WTC11 (cell line): ENCODE measurements around the gene PPP1R3E. TPM values are rescaled to one million over a fixed set of nuclear protein-coding genes. Genes with fewer than 3 reads are reported as not detected.

Experiments
- ATAC-seq: fragments of 200-7000 bp; cut with Tn5 transposase; 2 replicates; pipeline ENCODE4 v1.10.0; 2021; ENCODE audit warnings: mild to moderate bottlenecking, moderate library complexity
- CTCF ChIA-PET: fragments of 300-600 bp; sonication (Branson Sonifier 250); formaldehyde crosslinking; loops from one replicate; lab custom pipeline; 2021; ENCODE audit warnings: antibody characterized with exemption; lab: Charles Lee
- POLR2A ChIA-PET: fragments of 350-600 bp; sonication (Branson Sonifier 250); formaldehyde crosslinking; loops from one replicate; lab custom pipeline; 2021; ENCODE audit warnings: antibody characterized with exemption; lab: Charles Lee
- DNase-seq: peaks from one replicate; pipeline ENCODE4 v3.0.0; 2021; ENCODE audit warnings: low spot score
- H3K27ac Mint-ChIP-seq: 2 replicates; pipeline ENCODE4 v1.8.0; 2021; ENCODE audit warnings: mixed read lengths
- H3K27me3 Mint-ChIP-seq: 2 replicates; pipeline ENCODE4 v1.8.0; 2021; ENCODE audit warnings: low read depth, mild to moderate bottlenecking, moderate library complexity, mixed read lengths
- H3K36me3 Mint-ChIP-seq: 2 replicates; pipeline ENCODE4 v1.8.0; 2021; ENCODE audit warnings: mixed read lengths
- H3K4me1 Mint-ChIP-seq: 2 replicates; pipeline ENCODE4 v1.8.0; 2022; ENCODE audit warnings: mixed read lengths
- H3K4me3 Mint-ChIP-seq: 2 replicates; pipeline ENCODE4 v1.8.0; 2021; ENCODE audit warnings: mild to moderate bottlenecking, moderate library complexity, mixed read lengths
- H3K9me3 Mint-ChIP-seq: 2 replicates; pipeline ENCODE4 v1.8.0; 2021; ENCODE audit warnings: mixed read lengths
- CBFB ChIP-seq: sonication (generic); formaldehyde crosslinking; IDR thresholded peaks from 2 replicates; pipeline ENCODE4 v1.8.1; 2022; ENCODE audit warnings: mild to moderate bottlenecking, low read depth, missing genetic modification reagents
- CDX4 ChIP-seq: fragments of 250-450 bp; sonication (Bioruptor Pico); IDR thresholded peaks from 2 replicates; pipeline ENCODE4 v1.9.0; 2021; ENCODE audit warnings: moderate library complexity, mild to moderate bottlenecking, inconsistent platforms, borderline replicate concordance
- CTCF ChIP-seq: fragments of 200-600 bp; IDR thresholded peaks from 2 replicates; pipeline ENCODE4 v1.8.0; 2022; ENCODE audit warnings: antibody characterized with exemption
- E2F1 ChIP-seq: sonication (generic); formaldehyde crosslinking; IDR thresholded peaks from 2 replicates; pipeline ENCODE4 v1.8.0; 2022; ENCODE audit warnings: mild to moderate bottlenecking, missing genetic modification reagents
- FOXJ3 ChIP-seq: sonication (generic); formaldehyde crosslinking; IDR thresholded peaks from 2 replicates; pipeline ENCODE4 v1.9.0; 2021; ENCODE audit warnings: missing genetic modification reagents, mild to moderate bottlenecking, borderline replicate concordance
- HMGXB4 ChIP-seq: sonication (generic); formaldehyde crosslinking; IDR thresholded peaks from 2 replicates; pipeline ENCODE4 v1.8.1; 2023; ENCODE audit warnings: mild to moderate bottlenecking, moderate library complexity, missing genetic modification reagents
- IRF1 ChIP-seq: sonication (generic); formaldehyde crosslinking; IDR thresholded peaks from 2 replicates; pipeline ENCODE4 v1.8.0; 2023; ENCODE audit warnings: missing genetic modification reagents
- NR1H2 ChIP-seq: sonication (generic); formaldehyde crosslinking; IDR thresholded peaks from 2 replicates; pipeline ENCODE4 v1.9.0; 2021; ENCODE audit warnings: mild to moderate bottlenecking, moderate library complexity, missing genetic modification reagents
- RELA ChIP-seq: sonication (generic); formaldehyde crosslinking; IDR thresholded peaks from 2 replicates; pipeline ENCODE4 v1.8.1; 2022; ENCODE audit warnings: missing genetic modification reagents, mild to moderate bottlenecking, borderline replicate concordance
- SOX15 ChIP-seq: fragments of 250-450 bp; sonication (Bioruptor Pico); IDR thresholded peaks from 2 replicates; pipeline ENCODE4 v1.9.0; 2021; ENCODE audit warnings: mild to moderate bottlenecking
- TCF7 ChIP-seq: sonication (generic); formaldehyde crosslinking; IDR thresholded peaks from 2 replicates; pipeline ENCODE4 v1.8.0; 2022; ENCODE audit warnings: mild to moderate bottlenecking, low read depth, missing genetic modification reagents, moderate library complexity
- USF2 ChIP-seq: sonication (generic); formaldehyde crosslinking; IDR thresholded peaks from 2 replicates; pipeline ENCODE4 v1.8.1; 2023; ENCODE audit warnings: mild to moderate bottlenecking, missing genetic modification reagents, moderate library complexity
- ZNF219 ChIP-seq: sonication (generic); formaldehyde crosslinking; IDR thresholded peaks from 2 replicates; pipeline ENCODE4 v1.8.0; 2023; ENCODE audit warnings: missing genetic modification reagents, mild to moderate bottlenecking, borderline replicate concordance
- ZNF232 ChIP-seq: sonication (generic); formaldehyde crosslinking; IDR thresholded peaks from 2 replicates; pipeline ENCODE4 v1.8.0; 2022; ENCODE audit warnings: mild to moderate bottlenecking, missing genetic modification reagents
- ZNF396 ChIP-seq: fragments of 250-450 bp; sonication (Bioruptor Pico); IDR thresholded peaks from 2 replicates; pipeline ENCODE4 v1.8.0; 2021; ENCODE audit warnings: mild to moderate bottlenecking, moderate library complexity, borderline replicate concordance
- ZNF416 ChIP-seq: fragments of 250-450 bp; sonication (Bioruptor Pico); IDR thresholded peaks from 2 replicates; pipeline ENCODE4 v1.9.0; 2021; ENCODE audit warnings: mild to moderate bottlenecking, inconsistent platforms
- ZNF423 ChIP-seq: fragments of 250-450 bp; sonication (Bioruptor Pico); IDR thresholded peaks from 2 replicates; pipeline ENCODE4 v2.1.2; 2022; ENCODE audit warnings: mild to moderate bottlenecking, moderate library complexity
- ZNF671 ChIP-seq: fragments of 250-450 bp; sonication (Bioruptor Pico); IDR thresholded peaks from 2 replicates; pipeline ENCODE4 v1.8.0; 2021; ENCODE audit warnings: mild to moderate bottlenecking
- total RNA-seq: library from RNA; stranded (reverse); gene quantifications from 3 replicates; pipeline ENCODE4 v1.2.3, GENCODE V29; 2021

Gene PPP1R3E
- total RNA-seq, 1 experiment from 2014 or later: 7.4 TPM

- POLR2A ChIA-PET: no interaction called here
- CTCF ChIA-PET: interaction anchor here (1.6 kb wide), 1 partner anchor 129 kb away, joined by 5 read pairs; no protein-coding TSS in a partner anchor
- Mint-ChIP-seq H3K36me3 (no peaks in the 10 kb centered on the region), H3K4me3 (no peak overlapping the region), H3K27ac (peak overlapping the region; percentile 24), H3K4me1 (peaks cover 39% of the 10 kb centered on the region), H3K9me3 (no peaks in the 10 kb centered on the region), H3K27me3 (no peaks in the 10 kb centered on the region)
- no peak for ATAC-seq
- no peak for DNase-seq
- TF ChIP-seq HMGXB4 (CRISPR knock-in tag) (no peak), RELA (no peak), ZNF423 (CRISPR knock-in tag) (no peak), ZNF416 (no peak), TCF7 (CRISPR knock-in tag) (no peak), SOX15 (CRISPR knock-in tag) (no peak), ZNF396 (CRISPR knock-in tag) (no peak), CDX4 (no peak), NR1H2 (CRISPR knock-in tag) (no peak), E2F1 (no peak), ZNF232 (no peak), IRF1 (no peak), ZNF671 (CRISPR knock-in tag) (no peak), CTCF (no peak), FOXJ3 (CRISPR knock-in tag) (no peak)
Measured at GRCh38 chr14:23249824-23250223, 52.8 kb downstream of the PPP1R3E start.

- Mint-ChIP-seq H3K27me3 (no peaks in the 10 kb centered on the region), H3K4me1 (peaks cover 38% of the 10 kb centered on the region), H3K4me3 (no peak overlapping the region), H3K36me3 (no peaks in the 10 kb centered on the region), H3K9me3 (no peaks in the 10 kb centered on the region), H3K27ac (no peak overlapping the region)
- POLR2A ChIA-PET: no interaction called here
- CTCF ChIA-PET: interaction anchor here (0.7 to 1.6 kb wide), 2 partner anchors 128 to 214 kb away, joined by 3 to 5 read pairs; partner anchors contain the start of gene PSMB5
- DNase-seq: no peak
- no peak for ATAC-seq
- no peak for TF ChIP-seq CBFB (CRISPR knock-in tag)
- no peak for TF ChIP-seq USF2 (CRISPR knock-in tag)
- TF ChIP-seq RELA: no peak
- no peak for TF ChIP-seq ZNF219 (CRISPR knock-in tag)
Measured at GRCh38 chr14:23248601-23249000, 54.1 kb downstream of the PPP1R3E start.

Other genes with a start within 250 kb of the PPP1R3E start
- gene CDH24, start 245.3 kb downstream of the PPP1R3E start, total RNA-seq: 17.9 to 18.8 TPM (median 18.8 TPM) in 3 replicates
- 196 to 229 TPM (median 204 TPM) in 3 replicates for gene ACIN1, start 207.7 kb downstream of the PPP1R3E start, total RNA-seq
- gene C14orf119, start 207.4 kb downstream of the PPP1R3E start, total RNA-seq: 67.8 to 81.3 TPM (median 71.3 TPM) in 3 replicates
- gene CIROP, start 197.9 kb downstream of the PPP1R3E start, total RNA-seq: 0.07 to 0.11 TPM in 2 of 3 replicates, not detected in the other
- gene CEBPE, start 183.6 kb downstream of the PPP1R3E start, total RNA-seq: not detected in 3 replicates
- gene SLC7A8, start 119.2 kb downstream of the PPP1R3E start, total RNA-seq: 200 to 207 TPM (median 201 TPM) in 3 replicates
- 0.27 to 0.55 TPM (median 0.46 TPM) in 3 replicates for gene RNF212B, start 64.9 kb downstream of the PPP1R3E start, total RNA-seq
- gene HOMEZ, start 16.7 kb downstream of the PPP1R3E start, total RNA-seq: 9.4 to 10.7 TPM (median 10.1 TPM) in 3 replicates
- 15.5 to 18.2 TPM (median 16.9 TPM) in 3 replicates for gene BCL2L2, start 4.0 kb upstream of the PPP1R3E start, total RNA-seq
- 290 to 321 TPM (median 295 TPM) in 3 replicates for gene PABPN1, start 18.6 kb upstream of the PPP1R3E start, total RNA-seq
- 42.3 to 52.4 TPM (median 51.4 TPM) in 3 replicates for gene SLC22A17, start 50.0 kb upstream of the PPP1R3E start, total RNA-seq
- 35.3 to 47.4 TPM (median 43.5 TPM) in 3 replicates for gene EFS, start 62.3 kb upstream of the PPP1R3E start, total RNA-seq
- 0.24 TPM in 1 of 3 replicates, not detected in the others for gene IL25, start 70.0 kb upstream of the PPP1R3E start, total RNA-seq
- 0.24 to 0.41 TPM (median 0.39 TPM) in 3 replicates for gene CMTM5, start 74.2 kb upstream of the PPP1R3E start, total RNA-seq
- gene MYH6, start 105.4 kb upstream of the PPP1R3E start, total RNA-seq: 0.09 to 0.14 TPM (median 0.09 TPM) in 3 replicates
- 0.02 TPM in 1 of 3 replicates, not detected in the others for gene MYH7, start 132.8 kb upstream of the PPP1R3E start, total RNA-seq
- 37.4 to 45.5 TPM (median 43.3 TPM) in 3 replicates for gene NGDN, start 166.8 kb upstream of the PPP1R3E start, total RNA-seq
- gene ZFHX2, start 248.9 kb upstream of the PPP1R3E start, total RNA-seq: 16.4 to 26.2 TPM (median 25.7 TPM) in 3 replicates